ENCODE data around the gene TRIM25.

Gene TRIM25

DNA sequence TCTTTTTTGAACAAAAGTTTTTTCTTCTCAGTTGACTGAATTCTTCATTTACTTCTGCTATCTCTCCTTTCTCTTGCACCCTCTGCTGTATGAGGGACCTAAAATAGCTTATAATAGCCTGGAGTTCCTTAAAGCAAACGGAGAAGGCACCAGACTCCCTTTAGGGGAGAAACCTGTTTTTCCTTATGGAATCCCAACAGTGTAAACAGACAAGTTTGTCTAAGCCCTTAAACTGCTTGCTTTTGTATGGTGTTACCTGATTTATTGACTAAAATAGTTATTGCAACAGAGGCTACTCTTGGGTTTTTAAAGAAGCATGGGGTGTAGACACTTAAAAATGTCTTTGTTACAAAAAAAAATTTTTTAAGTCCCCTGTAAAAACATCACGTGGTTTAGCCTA is 12.9 kb upstream of the TRIM25 start:
- no peak for DNase-seq

DNA sequence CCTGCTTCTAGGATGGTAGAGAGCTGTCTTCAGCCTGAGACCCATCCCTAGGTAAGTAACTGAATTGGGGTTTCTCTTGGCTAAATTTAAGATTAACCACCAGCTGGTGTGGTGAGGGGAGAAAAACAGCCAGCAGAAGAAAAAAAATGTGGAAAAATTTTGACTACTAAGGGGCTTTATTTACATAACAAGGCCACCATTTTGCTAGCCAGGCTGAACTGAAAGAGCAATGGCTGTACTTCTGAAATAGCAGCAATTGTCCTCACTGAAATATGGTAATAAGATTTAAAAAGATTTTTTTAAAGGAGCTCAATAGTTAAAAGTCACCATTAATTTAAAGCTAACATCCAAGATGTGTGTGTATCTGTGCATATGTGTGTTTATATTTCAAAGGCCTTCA is 12.4 kb upstream of the TRIM25 start:
- no peak for DNase-seq

GRCh38 chr17:56925088-56925487 is 11.2 kb upstream of the TRIM25 start:
- no peak for DNase-seq

DNA sequence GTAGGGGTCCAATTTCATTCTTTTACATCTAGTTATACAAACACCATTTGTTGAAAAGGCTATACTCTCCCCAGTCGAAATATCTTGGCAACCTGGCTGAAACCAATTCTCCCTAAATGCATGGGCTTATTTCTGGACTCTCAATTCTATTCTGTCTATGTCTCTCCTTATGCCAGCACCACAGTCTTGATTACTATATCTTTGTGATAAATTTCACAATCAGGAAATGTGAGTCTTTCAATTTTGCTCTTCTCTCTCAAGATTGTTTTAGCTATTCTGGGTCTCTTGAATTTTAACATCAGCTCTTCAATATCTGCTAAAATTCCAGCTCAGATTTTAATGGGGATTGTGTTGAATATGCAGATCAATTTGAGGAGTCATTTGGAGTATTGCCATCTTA is 5.9 kb upstream of the TRIM25 start:
- DNase-seq: no peak

GRCh38 chr17:56918916-56919315 is 5.1 kb upstream of the TRIM25 start:
- DNase-seq: no peak

DNA sequence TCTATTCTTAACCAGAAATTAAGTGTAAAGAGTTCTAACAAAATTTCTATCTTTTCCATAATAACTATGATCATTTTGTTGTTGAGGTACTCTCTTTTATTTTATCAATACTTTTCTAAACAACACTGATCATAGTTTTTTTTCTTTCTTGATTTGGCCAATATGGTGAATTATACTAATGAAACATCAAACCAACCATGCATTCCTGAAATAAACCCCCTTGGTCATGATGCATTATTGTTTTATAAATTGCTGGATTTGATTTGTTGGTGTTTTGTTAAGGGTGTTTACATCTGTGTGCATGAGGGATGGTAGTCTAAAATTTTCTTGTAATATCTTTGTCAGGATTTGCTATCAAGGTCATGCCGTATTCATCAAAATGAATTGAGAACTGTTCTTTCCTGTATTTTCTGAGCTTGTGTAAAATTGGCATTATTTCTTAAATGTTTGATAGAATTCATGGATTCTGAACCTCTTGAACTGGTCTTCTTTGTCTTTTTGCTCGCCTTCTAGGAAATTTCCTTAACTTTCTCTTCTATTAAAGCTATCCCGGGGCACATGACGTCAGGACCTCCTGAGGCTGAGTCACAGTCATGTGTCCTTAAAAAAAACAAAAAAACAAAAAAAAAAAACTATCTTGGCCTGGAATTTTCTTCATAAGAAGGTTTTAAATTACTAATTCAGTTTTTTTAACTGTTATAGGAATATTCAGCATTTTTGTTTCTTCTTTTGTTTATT is 3.9 kb upstream of the TRIM25 start:
- peak; percentile 47 for DNase-seq

DNA sequence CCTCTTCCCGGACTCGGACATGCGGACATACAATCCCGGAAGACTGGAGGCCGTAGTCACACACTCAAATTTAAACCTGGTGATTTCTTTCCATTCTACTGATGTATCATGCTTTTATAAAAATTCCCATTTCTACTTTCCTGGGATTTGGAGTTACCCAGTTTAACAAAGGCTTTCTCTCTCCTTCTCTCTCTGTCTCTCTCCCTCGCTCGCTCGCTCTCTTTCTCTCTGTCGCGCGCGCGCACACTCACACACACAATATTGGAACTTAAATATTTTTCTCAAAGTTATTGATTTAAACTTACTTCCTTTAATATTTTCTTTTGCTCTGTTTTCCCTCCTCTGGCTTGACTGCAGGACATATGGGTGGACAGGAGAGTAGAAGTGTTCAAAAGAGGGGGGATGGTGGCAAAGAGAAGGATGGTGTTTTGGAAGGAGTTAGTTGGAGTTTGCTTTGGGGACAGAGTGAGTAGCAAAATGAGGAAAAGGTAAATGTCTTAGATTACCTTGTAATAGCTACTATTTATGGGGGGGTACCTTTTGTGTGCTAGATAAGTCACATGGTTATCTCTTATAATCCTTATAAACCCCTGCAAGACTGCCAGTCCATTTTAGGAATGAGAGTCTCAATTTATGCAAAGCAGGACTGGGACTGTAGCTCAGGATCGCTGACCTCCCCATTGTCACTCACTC is 878 bp upstream of the TRIM25 start:
- DNase-seq: no peak

GRCh38 chr17:56913353-56913866 is 439 bp downstream of the TRIM25 start:
- no peak for DNase-seq

GRCh38 chr17:56913000-56913311 is 893 bp downstream of the TRIM25 start:
- DNase-seq: no peak

DNA sequence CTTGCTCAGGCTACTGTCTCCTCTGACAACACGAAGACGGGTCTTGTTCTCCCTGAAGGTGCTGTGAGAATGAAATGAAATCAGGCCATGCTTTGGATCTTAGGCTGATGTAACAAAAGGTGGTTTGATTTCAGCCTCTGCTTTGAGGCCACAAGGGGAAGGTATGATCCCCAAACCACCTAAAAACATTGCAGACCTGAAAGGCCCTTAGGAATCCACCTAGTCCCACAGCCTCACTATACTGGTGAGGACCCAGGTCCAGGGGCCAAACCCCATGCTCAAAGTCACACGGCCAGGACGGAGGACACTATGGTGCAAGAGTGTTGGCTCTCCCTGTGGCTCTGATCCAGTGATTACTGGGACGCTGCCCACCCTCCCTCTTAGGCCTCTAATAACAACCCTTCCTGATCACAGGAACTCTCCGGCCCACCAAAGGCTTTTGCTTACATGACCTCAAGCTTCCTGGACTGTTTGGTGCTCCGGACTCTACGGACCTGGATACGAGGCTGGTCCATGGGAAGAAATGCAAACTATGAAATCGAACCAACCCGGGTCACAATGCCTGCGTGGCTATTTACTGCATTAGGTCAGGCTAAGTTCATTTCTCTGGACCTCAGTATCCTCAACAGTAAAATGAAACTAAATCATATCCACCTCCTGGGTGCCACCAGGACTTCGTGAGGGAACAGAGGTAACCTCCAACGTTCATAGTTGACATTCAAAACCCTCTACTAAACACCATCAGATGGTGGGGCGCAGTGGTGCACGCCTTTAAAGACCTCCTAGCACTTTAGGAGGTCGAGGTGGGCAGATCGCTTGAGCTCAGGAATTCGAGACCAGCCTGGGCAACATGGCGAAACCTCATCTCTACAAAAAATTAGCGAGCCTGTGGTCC is 1.5 kb downstream of the TRIM25 start:
- DNase-seq: no peak

GRCh38 chr17:56910509-56911235 is 3.2 kb downstream of the TRIM25 start:
- DNase-seq: no peak

- DNase-seq: no peak
Observed at GRCh38 chr17:56909742-56910508, 3.9 kb downstream of the TRIM25 start.

DNA sequence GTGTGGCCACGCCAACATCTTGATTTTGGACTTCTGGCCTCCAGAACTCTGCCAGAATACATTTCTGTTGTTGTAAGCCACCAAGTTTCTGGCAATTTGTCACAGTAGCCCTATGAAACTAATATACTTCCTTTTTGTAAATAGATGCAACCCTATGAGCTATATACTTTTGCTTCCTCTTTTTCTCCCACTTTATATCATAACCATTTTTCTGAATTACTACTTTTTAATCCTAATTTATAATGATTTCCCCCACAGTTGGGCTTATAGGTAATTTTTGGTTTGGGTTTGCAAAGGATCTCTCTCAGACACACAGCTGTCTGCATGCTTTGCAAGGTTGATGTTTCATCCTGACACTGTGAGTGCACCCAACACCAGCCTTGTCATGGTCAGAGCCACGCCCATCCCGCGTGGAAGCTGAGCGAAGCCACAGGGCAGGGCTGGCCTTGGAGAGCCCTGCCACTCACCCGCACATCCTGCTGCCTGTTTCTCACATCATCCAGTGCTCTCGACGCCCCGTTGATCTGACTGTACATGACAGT is 5.8 kb downstream of the TRIM25 start:
- peak; percentile 15 for DNase-seq

- DNase-seq: no peak
Observed at GRCh38 chr17:56903560-56903959, 10.3 kb downstream of the TRIM25 start.

DNA sequence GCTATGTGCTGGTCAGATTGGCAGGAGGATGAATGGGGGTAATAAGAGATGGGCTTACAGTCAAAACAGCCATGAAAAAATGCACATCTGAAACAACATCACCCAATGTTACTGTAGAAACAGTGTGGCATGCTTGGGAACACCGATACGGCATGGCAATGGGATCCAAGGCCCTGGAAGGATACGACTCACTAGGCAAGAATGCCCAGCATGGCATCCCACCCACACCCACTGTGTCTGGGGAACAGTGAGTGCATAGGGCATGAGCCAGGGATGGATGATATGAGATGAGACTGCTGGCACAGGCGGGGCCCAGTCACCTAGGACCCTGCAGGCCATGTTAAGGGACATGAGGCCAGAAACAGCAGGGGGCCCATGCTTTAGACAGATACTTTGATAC is 11.5 kb downstream of the TRIM25 start:
- DNase-seq: peak; percentile 91

DNA sequence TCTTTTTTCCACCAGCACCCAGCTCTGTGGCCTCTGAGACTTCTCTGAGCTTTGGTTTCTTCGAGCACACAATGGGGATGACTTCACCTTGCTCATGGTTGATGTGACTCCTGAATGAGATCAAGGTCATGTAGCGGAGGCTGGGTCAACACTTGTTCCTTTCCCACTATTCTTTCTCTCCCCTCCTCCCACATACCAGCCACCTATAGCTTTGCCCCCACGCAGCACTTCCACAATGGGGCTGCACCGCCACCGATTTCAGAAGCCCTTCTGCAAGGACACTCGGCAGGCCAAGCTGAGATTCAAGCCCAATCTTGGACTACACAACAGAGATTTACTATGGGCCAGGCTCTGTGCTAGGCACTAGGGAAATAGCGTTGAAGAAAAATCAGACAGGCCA is 14.4 kb downstream of the TRIM25 start:
- DNase-seq: no peak

DNA sequence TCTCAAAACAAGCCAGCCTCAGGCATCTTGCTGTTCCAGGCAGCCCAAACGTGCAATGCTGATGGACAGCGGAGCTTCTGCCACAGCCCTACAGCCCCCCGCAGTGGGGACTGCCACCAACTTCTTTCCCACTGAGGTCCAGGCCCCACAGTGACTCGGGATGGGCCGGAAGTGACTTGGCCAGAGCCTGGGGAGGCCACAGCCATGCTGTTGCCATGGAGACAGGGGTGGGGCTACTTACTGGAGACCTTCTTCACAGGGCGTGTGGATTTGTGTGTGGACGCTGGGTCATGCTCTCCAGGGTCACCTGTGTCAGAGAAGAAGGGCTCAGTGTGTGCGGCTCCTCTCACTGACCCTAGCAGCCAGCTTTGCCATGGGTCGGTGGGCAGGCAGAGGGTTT is 15.0 kb downstream of the TRIM25 start:
- no peak for DNase-seq

DNA sequence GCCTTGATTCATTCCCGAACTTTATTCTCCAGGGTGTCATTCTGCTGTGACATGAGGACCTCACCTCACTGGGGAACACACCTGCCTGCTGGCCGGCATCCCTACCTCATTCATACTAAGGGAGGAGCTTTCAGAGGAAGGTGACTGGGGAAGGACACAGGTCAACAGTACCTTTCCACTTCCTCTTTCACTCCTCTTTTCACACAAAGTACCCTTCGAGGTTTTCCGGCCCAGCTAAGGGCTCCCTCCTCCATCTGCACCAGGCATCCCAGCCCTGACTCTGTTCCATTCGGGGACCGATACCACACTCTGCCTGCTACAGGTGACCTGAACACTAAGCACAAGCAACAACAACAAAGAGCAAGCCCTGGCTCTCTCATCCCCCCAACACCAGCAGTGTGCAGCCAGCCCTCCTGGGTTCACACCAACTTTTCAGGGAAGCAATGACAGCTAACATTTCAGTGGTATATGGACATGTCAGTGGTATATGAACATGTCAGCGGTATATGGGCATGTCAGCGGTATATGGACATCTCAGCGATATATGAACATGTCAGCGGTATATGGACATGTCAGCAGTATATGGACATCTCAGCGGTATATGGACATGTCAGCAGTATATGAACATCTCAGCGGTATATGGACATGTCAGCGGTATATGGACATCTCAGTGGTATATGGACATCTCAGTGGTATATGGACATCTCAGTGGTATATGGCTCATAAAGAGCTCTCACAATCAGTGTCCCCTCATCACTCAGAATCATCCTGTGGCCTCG is 16.0 kb downstream of the TRIM25 start:
- no peak for DNase-seq

GRCh38 chr17:56896968-56897359 is 16.9 kb downstream of the TRIM25 start:
- DNase-seq: no peak

DNA sequence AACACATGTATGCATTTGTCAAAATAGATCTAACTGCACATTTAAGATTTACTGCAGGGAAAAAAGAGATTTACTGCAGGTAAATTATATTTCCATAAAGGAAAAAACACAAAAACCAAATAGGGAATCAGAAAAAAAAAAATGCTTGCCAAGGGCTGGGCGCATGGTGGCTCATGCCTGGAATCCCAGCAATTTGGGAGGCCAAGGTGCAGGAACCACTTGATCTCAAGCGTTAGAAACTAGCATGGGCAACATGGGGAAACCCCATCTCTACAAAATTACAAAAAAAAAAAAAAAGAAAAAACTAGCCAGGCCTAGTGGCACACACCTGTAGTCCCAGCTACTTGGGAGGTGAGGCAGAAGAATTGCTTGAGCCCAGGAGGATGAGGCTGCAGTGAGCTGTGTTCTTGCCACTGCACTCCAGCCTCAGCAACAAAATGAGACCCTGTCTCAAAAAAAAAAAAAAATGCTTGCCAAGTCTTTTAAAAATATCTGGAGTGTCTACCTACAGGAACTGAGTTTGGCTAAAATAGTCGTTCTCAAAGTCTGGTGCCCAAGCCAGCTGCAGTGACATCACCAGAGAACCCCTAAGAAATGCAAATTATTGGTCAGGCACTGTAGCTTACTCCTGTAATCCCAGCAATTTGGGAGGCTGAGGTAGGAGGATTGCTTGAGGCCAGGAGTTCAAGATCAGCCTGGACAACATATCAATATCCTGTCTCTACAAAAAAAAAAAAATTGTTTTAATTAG is 17.5 kb downstream of the TRIM25 start:
- DNase-seq: no peak
